Measurements from ENCODE around the gene OR4E1.

DNA sequence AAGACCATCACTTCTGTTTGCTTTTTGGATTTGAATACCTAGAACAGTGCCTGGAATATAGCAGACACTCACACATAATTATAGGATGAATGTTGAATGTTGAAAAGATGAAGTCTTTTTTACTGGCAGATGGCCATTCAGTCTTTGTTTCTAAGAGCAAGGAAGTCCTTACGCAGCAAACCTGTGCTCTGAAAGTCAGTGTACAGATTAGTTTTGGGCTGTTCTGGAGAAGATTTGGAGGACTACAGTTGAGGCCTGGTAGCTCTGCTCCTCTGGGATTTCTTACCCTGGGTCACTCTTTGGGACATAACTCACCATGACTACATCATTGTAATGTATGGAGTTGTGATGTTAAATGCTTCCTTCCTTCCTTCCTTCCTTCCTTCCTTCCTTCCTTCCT, 16.6 kb downstream of the OR4E1 start:
- TF ChIP-seq, protein P1, sequence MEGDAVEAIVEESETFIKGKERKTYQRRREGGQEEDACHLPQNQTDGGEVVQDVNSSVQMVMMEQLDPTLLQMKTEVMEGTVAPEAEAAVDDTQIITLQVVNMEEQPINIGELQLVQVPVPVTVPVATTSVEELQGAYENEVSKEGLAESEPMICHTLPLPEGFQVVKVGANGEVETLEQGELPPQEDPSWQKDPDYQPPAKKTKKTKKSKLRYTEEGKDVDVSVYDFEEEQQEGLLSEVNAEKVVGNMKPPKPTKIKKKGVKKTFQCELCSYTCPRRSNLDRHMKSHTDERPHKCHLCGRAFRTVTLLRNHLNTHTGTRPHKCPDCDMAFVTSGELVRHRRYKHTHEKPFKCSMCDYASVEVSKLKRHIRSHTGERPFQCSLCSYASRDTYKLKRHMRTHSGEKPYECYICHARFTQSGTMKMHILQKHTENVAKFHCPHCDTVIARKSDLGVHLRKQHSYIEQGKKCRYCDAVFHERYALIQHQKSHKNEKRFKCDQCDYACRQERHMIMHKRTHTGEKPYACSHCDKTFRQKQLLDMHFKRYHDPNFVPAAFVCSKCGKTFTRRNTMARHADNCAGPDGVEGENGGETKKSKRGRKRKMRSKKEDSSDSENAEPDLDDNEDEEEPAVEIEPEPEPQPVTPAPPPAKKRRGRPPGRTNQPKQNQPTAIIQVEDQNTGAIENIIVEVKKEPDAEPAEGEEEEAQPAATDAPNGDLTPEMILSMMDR (conservative IDR thresholded peaks at IDR 0.05): no peak
- TF ChIP-seq ZFX (IDR thresholded peaks at IDR 0.05): no peak

All from C4-2B (cell line).